ENCODE data around the gene GLUD1. TPM values are rescaled to one million over a fixed set of nuclear protein-coding genes. Genes with fewer than 3 reads are reported as not detected.
"Not testable (repeated sequence)": the region's sequence is repeated elsewhere in the genome, so short reads cannot be mapped to it uniquely, and the experiment has no call there.

Gene GLUD1
- total and polyA plus RNA-seq, 12 donors, result 38.0 to 130 (median 113) TPM

DNA sequence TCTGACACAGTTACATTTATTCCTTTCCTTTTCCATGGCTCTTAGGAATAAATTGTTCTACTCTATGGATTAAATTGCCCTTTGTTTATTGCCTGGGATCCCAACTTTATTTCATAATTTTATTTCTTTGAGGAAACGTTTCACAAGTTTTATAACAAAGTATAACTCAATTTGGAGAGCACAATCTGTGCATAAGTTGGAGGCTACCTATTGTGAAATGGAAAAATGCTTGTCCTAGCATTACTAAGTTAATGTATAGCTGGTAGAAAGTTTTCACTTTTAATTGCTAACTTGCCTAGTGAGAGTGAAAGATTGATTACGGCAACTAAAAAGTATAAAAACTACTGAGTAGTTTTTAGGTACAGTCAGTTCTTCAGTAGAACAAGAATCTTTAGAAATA, 32.4 kb upstream of the GLUD1 start:
- H3K27me3 ChIP-seq; H3K36me3 ChIP-seq; DNase-seq; H3K9me3 ChIP-seq; H3K4me1 ChIP-seq; ATAC-seq; H3K4me3 ChIP-seq; intact Hi-C loops (cut with DNase I); H3K27ac ChIP-seq: not testable (repeated sequence)
- 100% methylated on average over 1 of the region's 2 CpGs for WGBS, 2 donors

DNA sequence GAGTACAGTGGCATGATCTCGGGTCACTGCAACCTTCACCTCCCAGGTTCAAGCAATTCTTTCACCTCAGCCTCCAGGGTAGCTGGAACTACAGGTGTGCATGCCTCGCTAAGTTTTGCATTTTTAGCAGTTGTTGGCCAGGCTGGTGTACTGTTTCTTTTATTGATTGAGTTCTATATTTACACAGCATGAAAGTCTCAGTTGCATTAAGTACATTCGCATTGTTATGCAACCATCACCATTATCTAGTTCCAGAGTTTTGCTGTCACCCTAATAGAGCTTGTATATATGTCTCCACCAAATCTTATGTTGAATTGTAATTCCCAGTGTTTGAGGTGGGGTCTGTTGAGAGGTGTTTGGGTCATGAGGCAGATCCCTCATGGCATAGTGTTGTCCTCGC, 28.7 kb upstream of the GLUD1 start:
- H3K4me3 ChIP-seq; H3K27ac ChIP-seq; intact Hi-C loops (cut with DNase I); ATAC-seq; H3K36me3 ChIP-seq; H3K27me3 ChIP-seq; H3K4me1 ChIP-seq; H3K9me3 ChIP-seq; DNase-seq: not testable (repeated sequence)
- 94 to 95% methylated on average over 3 of the region's 4 CpGs for WGBS, 2 donors

DNA sequence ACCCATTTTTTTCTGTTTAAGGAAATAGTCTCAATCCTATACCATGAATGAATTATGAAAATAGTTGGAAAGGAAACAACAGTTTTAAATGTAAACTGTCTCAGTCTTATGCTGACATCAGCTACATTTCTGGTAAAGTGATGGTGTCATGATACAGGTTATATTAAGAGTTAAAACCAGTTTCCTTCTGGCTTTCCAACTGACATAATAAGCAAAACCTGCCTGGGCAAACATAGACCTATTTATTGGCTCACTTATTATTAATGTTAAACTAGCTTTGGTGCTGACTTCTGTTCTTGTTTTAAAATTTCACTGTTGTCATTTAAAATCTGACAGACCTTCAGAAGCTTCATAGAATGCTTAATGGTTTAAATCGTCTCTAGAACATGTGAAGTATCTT, 24.4 kb upstream of the GLUD1 start:
- H3K27me3 ChIP-seq; H3K4me1 ChIP-seq; ATAC-seq; H3K4me3 ChIP-seq; H3K9me3 ChIP-seq; H3K27ac ChIP-seq; H3K36me3 ChIP-seq; intact Hi-C loops (cut with DNase I); DNase-seq: not testable (repeated sequence)
- 100% methylated on average over 1 of the region's 1 CpG; no CpG with 5 or more reads in 1 of the 2 donors for WGBS, 2 donors

DNA sequence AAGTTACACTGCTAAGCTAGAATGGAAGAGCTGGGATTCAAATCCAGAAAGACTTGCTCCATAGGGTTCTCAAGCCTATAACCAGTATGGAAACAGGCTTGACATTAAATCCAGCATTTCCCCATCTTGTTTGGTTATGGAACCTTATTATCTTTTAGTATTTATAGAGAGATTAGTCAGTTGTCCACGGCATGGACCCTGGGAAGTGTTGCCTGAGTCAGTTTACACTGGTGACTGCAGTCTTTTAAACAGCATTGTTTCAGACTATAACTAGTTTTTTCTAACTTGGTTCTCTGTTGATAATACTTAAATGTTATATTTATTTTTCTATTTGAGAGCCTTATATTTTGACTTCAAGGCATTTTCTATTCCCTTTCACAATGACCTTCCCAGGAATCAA, 23.5 kb upstream of the GLUD1 start:
- 75 to 80% methylated on average over 1 of the region's 1 CpG for WGBS, 2 donors
- H3K27ac ChIP-seq; H3K36me3 ChIP-seq; DNase-seq; H3K27me3 ChIP-seq; H3K4me1 ChIP-seq; H3K4me3 ChIP-seq; intact Hi-C loops (cut with DNase I); H3K9me3 ChIP-seq; ATAC-seq: not testable (repeated sequence)

DNA sequence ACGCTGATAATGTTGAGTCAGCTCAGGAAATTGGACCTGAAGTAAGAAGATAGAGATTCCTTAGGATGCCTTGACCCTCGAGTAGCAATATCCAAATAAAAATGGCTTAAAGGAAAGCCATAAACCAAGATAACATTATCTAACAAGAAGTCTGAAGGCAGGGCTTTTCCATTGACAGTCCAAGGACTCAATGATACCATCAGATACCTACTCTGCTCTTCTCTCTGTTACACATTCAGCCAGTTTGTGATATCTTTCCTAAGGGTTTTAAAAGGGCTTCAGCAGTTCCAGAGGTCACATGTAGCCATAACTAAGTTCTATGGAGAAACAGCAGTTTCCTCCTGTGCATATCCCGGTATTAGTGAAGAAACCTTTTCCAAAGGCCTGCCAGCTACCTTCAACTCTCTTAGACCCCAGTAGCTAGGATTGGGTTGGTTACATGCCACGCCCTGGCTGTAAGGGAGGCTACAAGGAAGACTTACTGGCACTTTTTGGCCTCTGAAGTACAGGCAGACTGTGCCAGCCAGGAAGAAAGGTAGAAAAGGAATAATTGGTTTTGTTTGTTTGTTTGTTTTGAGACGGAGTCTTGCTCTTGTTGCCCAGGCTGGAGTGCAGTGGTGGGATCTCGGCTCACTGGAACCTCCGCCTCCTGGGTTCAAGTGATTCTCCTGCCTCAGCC, 10.9 kb upstream of the GLUD1 start:
- ATAC-seq (no peak), DNase-seq (no peak)
- H3K9me3 ChIP-seq, result no peaks in the 10 kb centered on the region
- TF ChIP-seq, protein P1, sequence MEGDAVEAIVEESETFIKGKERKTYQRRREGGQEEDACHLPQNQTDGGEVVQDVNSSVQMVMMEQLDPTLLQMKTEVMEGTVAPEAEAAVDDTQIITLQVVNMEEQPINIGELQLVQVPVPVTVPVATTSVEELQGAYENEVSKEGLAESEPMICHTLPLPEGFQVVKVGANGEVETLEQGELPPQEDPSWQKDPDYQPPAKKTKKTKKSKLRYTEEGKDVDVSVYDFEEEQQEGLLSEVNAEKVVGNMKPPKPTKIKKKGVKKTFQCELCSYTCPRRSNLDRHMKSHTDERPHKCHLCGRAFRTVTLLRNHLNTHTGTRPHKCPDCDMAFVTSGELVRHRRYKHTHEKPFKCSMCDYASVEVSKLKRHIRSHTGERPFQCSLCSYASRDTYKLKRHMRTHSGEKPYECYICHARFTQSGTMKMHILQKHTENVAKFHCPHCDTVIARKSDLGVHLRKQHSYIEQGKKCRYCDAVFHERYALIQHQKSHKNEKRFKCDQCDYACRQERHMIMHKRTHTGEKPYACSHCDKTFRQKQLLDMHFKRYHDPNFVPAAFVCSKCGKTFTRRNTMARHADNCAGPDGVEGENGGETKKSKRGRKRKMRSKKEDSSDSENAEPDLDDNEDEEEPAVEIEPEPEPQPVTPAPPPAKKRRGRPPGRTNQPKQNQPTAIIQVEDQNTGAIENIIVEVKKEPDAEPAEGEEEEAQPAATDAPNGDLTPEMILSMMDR (IDR thresholded peaks at IDR 0.05), result no peak
- H3K4me3 ChIP-seq, result no peak overlapping the region
- peaks cover 0 to 92% (median 8%) of the 10 kb centered on the region in 9 donors for H3K36me3 ChIP-seq
- WGBS, 2 donors, result 92 to 94% methylated on average over 7 of the region's 7 CpGs
- no peaks in the 10 kb centered on the region for H3K27me3 ChIP-seq
- intact Hi-C loops (cut with DNase I), result no loop called here
- H3K4me1 ChIP-seq, result no peaks in the 10 kb centered on the region
- no peak overlapping the region for H3K27ac ChIP-seq

DNA sequence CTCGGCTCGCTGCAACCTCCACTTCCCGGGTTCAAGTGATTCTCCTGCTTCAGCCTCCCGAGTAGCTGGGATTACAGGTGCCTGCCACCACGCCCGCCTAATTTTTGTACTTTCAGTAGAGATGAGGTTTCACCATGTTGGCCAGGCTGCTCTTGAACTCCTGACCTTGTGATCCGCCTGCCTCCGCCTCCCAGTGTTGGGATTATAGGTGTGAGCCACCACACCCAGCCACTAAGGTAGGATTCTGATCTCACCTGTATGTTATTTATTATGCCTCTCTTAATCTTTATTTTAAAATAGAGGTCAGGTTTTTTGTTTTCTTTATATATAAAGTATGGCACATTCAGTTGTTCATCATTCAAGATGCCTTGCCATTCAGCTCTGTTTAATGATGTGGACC, 10.1 kb upstream of the GLUD1 start:
- WGBS, 2 donors, result 87 to 90% methylated on average over 8 of the region's 8 CpGs
- H3K4me3 ChIP-seq; intact Hi-C loops (cut with DNase I); H3K9me3 ChIP-seq; H3K27ac ChIP-seq; H3K4me1 ChIP-seq; ATAC-seq; DNase-seq; H3K27me3 ChIP-seq: not testable (repeated sequence)
- peaks cover 0 to 94% (median 11%) of the 10 kb centered on the region in 9 donors for H3K36me3 ChIP-seq

DNA sequence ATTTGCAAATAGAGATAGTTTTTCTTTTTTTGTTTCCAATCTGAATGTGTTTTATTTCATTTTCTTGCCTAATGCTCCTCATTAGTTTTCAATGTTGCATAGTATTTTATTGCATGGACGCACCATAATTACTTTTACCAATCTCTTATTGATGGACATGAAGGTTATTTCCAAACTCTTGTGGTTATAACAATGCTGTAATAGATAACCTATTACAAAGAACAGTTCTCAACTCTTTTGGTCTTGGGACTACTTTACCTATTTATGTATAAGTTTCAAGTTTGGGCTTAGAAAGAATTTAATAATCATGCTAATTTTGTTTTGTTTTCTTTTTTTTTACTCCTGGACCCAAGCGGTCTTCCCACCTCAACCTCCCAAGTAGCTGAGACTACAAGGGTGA, 7.4 kb upstream of the GLUD1 start:
- TF ChIP-seq, protein P1 (IDR thresholded peaks at IDR 0.05), result no peak
- peaks cover 0 to under 1% (median 0%) of the 10 kb centered on the region in 9 donors for H3K4me1 ChIP-seq
- no peak overlapping the region for H3K4me3 ChIP-seq
- ATAC-seq (no peak), DNase-seq (no peak)
- peaks cover 0 to 84% (median 15%) of the 10 kb centered on the region in 9 donors for H3K36me3 ChIP-seq
- H3K27me3 ChIP-seq, result no peaks in the 10 kb centered on the region
- intact Hi-C loops (cut with DNase I), result no loop called here
- H3K27ac ChIP-seq, result no peak overlapping the region
- no peaks in the 10 kb centered on the region for H3K9me3 ChIP-seq
- WGBS, 2 donors, result 97 to 99% methylated on average over 2 of the region's 2 CpGs
